Astrocyte (in vitro differentiated cells and primary cell): ENCODE measurements around the gene TEAD1. TPM values are rescaled to one million over a fixed set of nuclear protein-coding genes. Genes with fewer than 3 reads are reported as not detected.

Experiments
- DNase-seq: peaks from one replicate; pipeline ENCODE4 v3.0.0-alpha.2; 2010; ENCODE audit warnings: low read depth
- FAIRE-seq: peaks from 2 replicates; lab custom pipeline; 2011; peaks lifted over from hg19 to GRCh38; lab: Jason Lieb, UNC
- H2AFZ ChIP-seq: 2 replicates; pipeline ENCODE4 v1.6.0; 2012; ENCODE audit warnings: low read depth, low read length, inconsistent platforms
- H3K27ac ChIP-seq: 2 replicates; pipeline ENCODE4 v1.5.1; 2011; ENCODE audit warnings: low read depth, low read length, inconsistent platforms
- H3K27me3 ChIP-seq: 2 replicates; pipeline ENCODE4 v1.6.0; 2011; ENCODE audit warnings: low read length, inconsistent platforms; ENCODE audit not compliant: insufficient read depth
- H3K36me3 ChIP-seq: 2 replicates; pipeline ENCODE4 v1.5.1; 2011; ENCODE audit warnings: low read length, inconsistent platforms; ENCODE audit not compliant: insufficient read depth
- H3K4me1 ChIP-seq: 2 replicates; pipeline ENCODE4 v1.5.1; 2011; ENCODE audit warnings: low read length, inconsistent platforms; ENCODE audit not compliant: insufficient read depth
- H3K4me2 ChIP-seq: 2 replicates; pipeline ENCODE4 v1.6.0; 2012; ENCODE audit warnings: low read length, inconsistent platforms
- H3K4me3 ChIP-seq: 2 replicates; pipeline ENCODE4 v1.5.1; 2011; ENCODE audit warnings: low read depth, mild to moderate bottlenecking, low read length, inconsistent platforms; ENCODE audit not compliant: insufficient read depth
- H3K79me2 ChIP-seq: 2 replicates; pipeline ENCODE4 v1.6.0; 2012; ENCODE audit warnings: mild to moderate bottlenecking, low read length, inconsistent platforms; ENCODE audit not compliant: insufficient read depth
- H3K9ac ChIP-seq: 2 replicates; pipeline ENCODE4 v1.6.0; 2012; ENCODE audit warnings: mild to moderate bottlenecking, low read length, inconsistent platforms
- H3K9me3 ChIP-seq: 2 replicates; pipeline ENCODE4 v1.5.1; 2012; ENCODE audit warnings: low read depth, mild to moderate bottlenecking, low read length, inconsistent platforms; ENCODE audit not compliant: insufficient read depth
- H4K20me1 ChIP-seq: 2 replicates; pipeline ENCODE4 v1.6.0; 2012; ENCODE audit warnings: low read length, inconsistent platforms; ENCODE audit not compliant: insufficient read depth
- H3K27ac Mint-ChIP-seq: one replicate; pipeline ENCODE4 v1.8.0; 2021; ENCODE audit warnings: mild to moderate bottlenecking, mixed read lengths; ENCODE audit not compliant: unreplicated experiment
- H3K27me3 Mint-ChIP-seq: one replicate; pipeline ENCODE4 v1.8.0; 2021; ENCODE audit warnings: low read depth, mixed read lengths; ENCODE audit not compliant: unreplicated experiment
- H3K36me3 Mint-ChIP-seq: one replicate; pipeline ENCODE4 v1.8.0; 2021; ENCODE audit warnings: low read depth, mixed read lengths; ENCODE audit not compliant: unreplicated experiment
- H3K4me1 Mint-ChIP-seq: one replicate; pipeline ENCODE4 v1.8.0; 2021; ENCODE audit warnings: low read depth, mixed read lengths; ENCODE audit not compliant: unreplicated experiment
- H3K4me3 Mint-ChIP-seq: one replicate; pipeline ENCODE4 v1.8.0; 2021; ENCODE audit warnings: mild to moderate bottlenecking, moderate library complexity, mixed read lengths; ENCODE audit not compliant: unreplicated experiment
- H3K9me3 Mint-ChIP-seq: one replicate; pipeline ENCODE4 v1.8.0; 2021; ENCODE audit warnings: mild to moderate bottlenecking, mixed read lengths; ENCODE audit not compliant: unreplicated experiment
- CTCF ChIP-seq: IDR thresholded peaks from 2 replicates; pipeline ENCODE4 v1.5.1; 2011; ENCODE audit warnings: low read depth, mild to moderate bottlenecking, inconsistent platforms, low read length, moderate library complexity; ENCODE audit not compliant: insufficient read depth
- EZH2 ChIP-seq: IDR thresholded peaks from 2 replicates; pipeline ENCODE4 v1.6.1; 2012; ENCODE audit warnings: mild to moderate bottlenecking, low read length, inconsistent platforms; ENCODE audit not compliant: insufficient read depth
- total RNA-seq: library from RNA; stranded (reverse); gene quantifications from 2 replicates; pipeline ENCODE4 v1.2.1, GENCODE V29; 2021

TEAD1 gene
- total RNA-seq, 1 donor from 2014 or later, result 149 TPM

DNA sequence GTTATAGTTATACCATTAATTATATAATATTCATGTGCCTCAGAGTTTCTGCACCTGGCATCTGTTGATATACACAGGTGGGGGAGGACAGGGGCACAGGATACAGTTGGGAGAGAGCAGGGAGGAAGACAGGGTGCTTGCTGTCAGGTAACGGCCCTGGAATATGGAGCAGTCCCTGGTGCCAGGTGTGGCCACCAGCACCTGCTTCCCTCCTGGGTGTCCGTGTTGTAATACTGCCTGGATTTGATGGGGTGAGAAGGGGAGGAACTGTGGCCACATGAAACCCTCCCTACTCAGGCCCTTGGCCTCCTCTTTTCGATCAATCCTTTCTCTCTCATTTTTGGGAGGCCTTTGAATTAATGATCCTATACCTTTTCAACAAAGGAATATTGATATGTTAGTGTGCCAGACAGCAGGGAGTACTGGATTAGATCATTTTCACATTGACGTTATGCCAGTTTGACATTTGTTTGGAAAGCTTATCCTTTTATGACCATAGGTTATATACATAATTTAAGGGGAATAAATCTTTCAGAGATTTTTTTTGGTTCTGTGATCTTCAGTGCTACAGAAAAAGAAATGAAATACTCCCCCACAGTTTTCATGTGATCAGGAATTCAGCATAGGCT lies 88.6 kb downstream of the TEAD1 start:
- Histone ChIP-seq H3K9me3 (no peaks in the 10 kb centered on the region), H3K4me3 (no peak overlapping the region), H3K9ac (no peak overlapping the region), H2AFZ (no peak overlapping the region), H3K4me1 (no peaks in the 10 kb centered on the region), H3K36me3 (peaks cover 15% of the 10 kb centered on the region), H3K4me2 (no peak overlapping the region), H3K27ac (no peak overlapping the region), H3K79me2 (peaks cover 97% of the 10 kb centered on the region), H4K20me1 (peaks cover 64% of the 10 kb centered on the region), H3K27me3 (no peaks in the 10 kb centered on the region)
- Mint-ChIP-seq H3K4me3 (no peak overlapping the region), H3K36me3 (peaks cover 9% of the 10 kb centered on the region), H3K4me1 (peaks cover 62% of the 10 kb centered on the region), H3K9me3 (peaks cover 2% of the 10 kb centered on the region), H3K27me3 (no peaks in the 10 kb centered on the region), H3K27ac (peak overlapping the region; percentile 26)
- no peak for TF ChIP-seq EZH2
- no peak for TF ChIP-seq CTCF
- FAIRE-seq (no peak), DNase-seq (no peak)

DNA sequence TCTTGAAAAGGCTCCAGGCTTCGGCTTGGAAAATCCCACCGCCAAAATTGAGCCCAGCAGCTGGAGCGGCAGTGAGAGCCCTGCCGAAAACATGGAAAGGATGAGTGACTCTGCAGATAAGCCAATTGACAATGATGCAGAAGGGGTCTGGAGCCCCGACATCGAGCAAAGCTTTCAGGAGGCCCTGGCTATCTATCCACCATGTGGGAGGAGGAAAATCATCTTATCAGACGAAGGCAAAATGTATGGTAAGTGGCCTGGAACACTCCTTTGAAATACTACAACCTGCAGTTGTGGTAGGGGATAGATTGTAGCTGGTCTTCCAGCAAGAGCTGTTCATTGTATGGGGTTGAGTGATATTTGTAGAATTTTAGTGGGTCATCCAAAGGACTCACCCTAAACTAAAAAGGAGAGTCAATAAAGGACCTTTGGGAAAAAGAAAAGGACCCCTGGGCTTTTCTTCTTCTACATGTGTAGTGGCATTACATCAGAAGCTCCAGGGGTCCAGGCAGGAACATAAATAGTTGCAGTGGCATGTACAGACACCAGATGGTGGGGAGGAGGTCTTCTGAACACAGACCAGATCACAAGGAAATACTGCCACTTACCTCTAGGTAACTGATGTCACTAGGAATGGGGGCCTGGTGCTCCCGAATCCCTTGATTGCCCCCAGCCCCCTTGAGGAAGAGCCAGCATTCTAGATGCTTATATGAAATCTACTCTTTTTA lies 90.1 kb downstream of the TEAD1 start:
- Mint-ChIP-seq H3K27me3 (no peaks in the 10 kb centered on the region), H3K27ac (no peak overlapping the region), H3K9me3 (peaks cover 2% of the 10 kb centered on the region), H3K4me3 (no peak overlapping the region), H3K36me3 (peaks cover 9% of the 10 kb centered on the region), H3K4me1 (peaks cover 72% of the 10 kb centered on the region)
- H3K9ac ChIP-seq, result no peak overlapping the region
- FAIRE-seq, result no peak
- no peaks in the 10 kb centered on the region for H3K27me3 ChIP-seq
- H4K20me1 ChIP-seq, result peaks cover 53% of the 10 kb centered on the region
- peaks cover 15% of the 10 kb centered on the region for H3K36me3 ChIP-seq
- TF ChIP-seq CTCF (no peak), EZH2 (no peak)
- H3K4me2 ChIP-seq, result no peak overlapping the region
- peaks cover 99% of the 10 kb centered on the region for H3K79me2 ChIP-seq
- H3K4me1 ChIP-seq, result peaks cover 11% of the 10 kb centered on the region
- no peak overlapping the region for H3K4me3 ChIP-seq
- no peak for DNase-seq
- H3K27ac ChIP-seq, result no peak overlapping the region
- H3K9me3 ChIP-seq, result no peaks in the 10 kb centered on the region
- H2AFZ ChIP-seq, result no peak overlapping the region

DNA sequence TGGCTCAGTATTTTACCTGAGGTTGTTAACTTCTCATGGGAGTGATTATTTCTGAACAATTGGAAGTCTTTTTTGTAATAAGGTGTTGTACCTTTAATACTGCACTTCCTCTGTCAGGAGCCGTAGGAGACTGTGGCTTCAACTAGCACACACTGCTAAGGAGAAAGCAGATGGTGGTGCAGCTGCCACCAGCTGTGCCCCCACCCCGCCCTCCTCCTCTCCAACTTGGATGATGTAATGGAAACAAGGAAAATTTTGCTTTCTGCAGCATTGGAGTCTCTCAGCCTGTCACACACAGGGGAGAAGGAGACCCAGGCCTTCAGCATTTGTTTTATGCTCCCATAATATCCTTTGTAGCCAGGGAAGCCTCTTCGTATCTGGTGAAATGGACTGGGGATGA lies 91.2 kb downstream of the TEAD1 start:
- peak overlapping the region; percentile 71 for H3K27ac Mint-ChIP-seq
- FAIRE-seq (no peak), DNase-seq (no peak)
- H3K4me1 ChIP-seq, result peaks cover 20% of the 10 kb centered on the region
- peaks cover 2% of the 10 kb centered on the region for H3K9me3 Mint-ChIP-seq
- no peaks in the 10 kb centered on the region for H3K27me3 Mint-ChIP-seq
- peaks cover 95% of the 10 kb centered on the region for H3K79me2 ChIP-seq
- no peak overlapping the region for H3K4me2 ChIP-seq
- no peak overlapping the region for H3K27ac ChIP-seq
- TF ChIP-seq EZH2 (no peak), CTCF (no peak)
- H3K36me3 ChIP-seq, result peaks cover 15% of the 10 kb centered on the region
- H3K27me3 ChIP-seq, result no peaks in the 10 kb centered on the region
- peaks cover 72% of the 10 kb centered on the region for H3K4me1 Mint-ChIP-seq
- H3K4me3 Mint-ChIP-seq, result no peak overlapping the region
- no peaks in the 10 kb centered on the region for H3K9me3 ChIP-seq
- H3K4me3 ChIP-seq, result no peak overlapping the region
- H4K20me1 ChIP-seq, result peaks cover 46% of the 10 kb centered on the region
- no peak overlapping the region for H2AFZ ChIP-seq
- peaks cover 7% of the 10 kb centered on the region for H3K36me3 Mint-ChIP-seq
- no peak overlapping the region for H3K9ac ChIP-seq
